WTC11 (cell line): Measurements from ENCODE around the gene GFY. TPM values are rescaled to one million over a fixed set of nuclear protein-coding genes. Genes with fewer than 3 reads are reported as not detected.
A peak's percentile ranks its signal among the peaks of the same experiment; 100 is the strongest.

ENCODE experiments used
- ATF1 ChIP-seq: sonication (generic); formaldehyde crosslinking; IDR thresholded peaks from 2 replicates; pipeline ENCODE4 v1.8.1; 2023; ENCODE audit warnings: mild to moderate bottlenecking, moderate library complexity, missing genetic modification reagents
- EMX1 ChIP-seq: fragments of 250-450 bp; sonication (Bioruptor Pico); IDR thresholded peaks from 2 replicates; pipeline ENCODE4 v1.8.0; 2021; ENCODE audit warnings: mild to moderate bottlenecking
- MXD4 ChIP-seq: fragments of 250-450 bp; sonication (Bioruptor Pico); IDR thresholded peaks from 2 replicates; pipeline ENCODE4 v1.8.0; 2021; ENCODE audit warnings: mild to moderate bottlenecking, moderate library complexity, borderline replicate concordance
- NFATC4 ChIP-seq: fragments of 250-450 bp; sonication (Bioruptor Pico); IDR thresholded peaks from 2 replicates; pipeline ENCODE4 v1.9.0; 2021; ENCODE audit warnings: mild to moderate bottlenecking
- NFE2L1 ChIP-seq: sonication (generic); formaldehyde crosslinking; IDR thresholded peaks from 2 replicates; pipeline ENCODE4 v1.8.1; 2023; ENCODE audit warnings: missing genetic modification reagents
- NFYB ChIP-seq: sonication (generic); formaldehyde crosslinking; conservative IDR thresholded peaks from 2 replicates; pipeline ENCODE4 v1.8.0; 2022; ENCODE audit warnings: low read depth, missing genetic modification reagents
- TCF7 ChIP-seq: sonication (generic); formaldehyde crosslinking; IDR thresholded peaks from 2 replicates; pipeline ENCODE4 v1.8.0; 2022; ENCODE audit warnings: mild to moderate bottlenecking, low read depth, missing genetic modification reagents, moderate library complexity
- total RNA-seq: library from RNA; stranded (reverse); gene quantifications from 3 replicates; pipeline ENCODE4 v1.2.3, GENCODE V29; 2021
- TF ChIP-seq, protein P1 (sequence below): sonication (generic); formaldehyde crosslinking; IDR thresholded peaks from 2 replicates; pipeline ENCODE4 v1.8.0; 2023; ENCODE audit warnings: missing genetic modification reagents, mild to moderate bottlenecking, borderline replicate concordance
- TF ChIP-seq, protein P2 (sequence below): sonication (generic); formaldehyde crosslinking; IDR thresholded peaks from 2 replicates; pipeline ENCODE4 v1.8.1; 2022; ENCODE audit warnings: mild to moderate bottlenecking, moderate library complexity, missing genetic modification reagents
- TF ChIP-seq, protein P3 (sequence below): sonication (generic); formaldehyde crosslinking; IDR thresholded peaks from 2 replicates; pipeline ENCODE4 v1.8.0; 2022; ENCODE audit warnings: missing genetic modification reagents
- TF ChIP-seq, protein P4 (sequence below): sonication (generic); formaldehyde crosslinking; IDR thresholded peaks from 2 replicates; pipeline ENCODE4 v1.8.1; 2023; ENCODE audit warnings: mild to moderate bottlenecking, missing genetic modification reagents, borderline replicate concordance
- TF ChIP-seq, protein P5 (sequence below): sonication (generic); formaldehyde crosslinking; IDR thresholded peaks from 2 replicates; pipeline ENCODE4 v1.8.0; 2022; ENCODE audit warnings: mild to moderate bottlenecking, missing genetic modification reagents

GFY gene
- total RNA-seq, 1 experiment from 2014 or later, result 0.87 TPM

DNA sequence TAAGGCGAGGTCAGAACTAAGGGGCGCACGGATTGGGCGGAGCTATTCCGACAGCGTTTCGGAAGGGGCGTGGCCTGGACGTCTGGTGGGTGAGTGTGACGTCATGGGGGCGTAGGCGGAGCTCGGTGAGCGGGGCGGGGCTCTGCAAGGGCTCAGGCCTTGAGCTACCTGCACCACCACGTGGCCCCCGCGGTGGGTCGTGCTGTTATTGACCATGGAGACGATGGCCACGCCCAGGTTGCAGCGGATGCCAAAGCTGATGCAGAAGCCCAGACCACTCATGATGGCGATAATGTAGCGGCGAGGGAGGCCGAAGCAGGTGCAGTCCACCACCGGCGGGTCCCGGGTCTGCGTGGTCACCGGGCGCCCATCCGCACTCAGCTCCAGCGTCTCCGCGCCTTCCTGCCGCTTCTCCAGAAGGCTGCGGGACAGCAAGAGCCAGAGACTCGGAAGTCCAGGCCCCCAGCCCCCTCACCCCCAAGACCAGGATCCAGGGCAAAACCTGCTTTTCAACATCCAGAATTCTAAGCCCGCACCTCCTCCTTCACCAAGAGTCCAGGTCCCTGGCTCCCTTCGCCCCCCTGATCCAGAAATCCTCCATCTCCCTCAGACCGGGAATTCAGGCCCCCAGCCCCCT lies 11.3 kb downstream of the GFY start (continued):
- TF ChIP-seq, protein P1, sequence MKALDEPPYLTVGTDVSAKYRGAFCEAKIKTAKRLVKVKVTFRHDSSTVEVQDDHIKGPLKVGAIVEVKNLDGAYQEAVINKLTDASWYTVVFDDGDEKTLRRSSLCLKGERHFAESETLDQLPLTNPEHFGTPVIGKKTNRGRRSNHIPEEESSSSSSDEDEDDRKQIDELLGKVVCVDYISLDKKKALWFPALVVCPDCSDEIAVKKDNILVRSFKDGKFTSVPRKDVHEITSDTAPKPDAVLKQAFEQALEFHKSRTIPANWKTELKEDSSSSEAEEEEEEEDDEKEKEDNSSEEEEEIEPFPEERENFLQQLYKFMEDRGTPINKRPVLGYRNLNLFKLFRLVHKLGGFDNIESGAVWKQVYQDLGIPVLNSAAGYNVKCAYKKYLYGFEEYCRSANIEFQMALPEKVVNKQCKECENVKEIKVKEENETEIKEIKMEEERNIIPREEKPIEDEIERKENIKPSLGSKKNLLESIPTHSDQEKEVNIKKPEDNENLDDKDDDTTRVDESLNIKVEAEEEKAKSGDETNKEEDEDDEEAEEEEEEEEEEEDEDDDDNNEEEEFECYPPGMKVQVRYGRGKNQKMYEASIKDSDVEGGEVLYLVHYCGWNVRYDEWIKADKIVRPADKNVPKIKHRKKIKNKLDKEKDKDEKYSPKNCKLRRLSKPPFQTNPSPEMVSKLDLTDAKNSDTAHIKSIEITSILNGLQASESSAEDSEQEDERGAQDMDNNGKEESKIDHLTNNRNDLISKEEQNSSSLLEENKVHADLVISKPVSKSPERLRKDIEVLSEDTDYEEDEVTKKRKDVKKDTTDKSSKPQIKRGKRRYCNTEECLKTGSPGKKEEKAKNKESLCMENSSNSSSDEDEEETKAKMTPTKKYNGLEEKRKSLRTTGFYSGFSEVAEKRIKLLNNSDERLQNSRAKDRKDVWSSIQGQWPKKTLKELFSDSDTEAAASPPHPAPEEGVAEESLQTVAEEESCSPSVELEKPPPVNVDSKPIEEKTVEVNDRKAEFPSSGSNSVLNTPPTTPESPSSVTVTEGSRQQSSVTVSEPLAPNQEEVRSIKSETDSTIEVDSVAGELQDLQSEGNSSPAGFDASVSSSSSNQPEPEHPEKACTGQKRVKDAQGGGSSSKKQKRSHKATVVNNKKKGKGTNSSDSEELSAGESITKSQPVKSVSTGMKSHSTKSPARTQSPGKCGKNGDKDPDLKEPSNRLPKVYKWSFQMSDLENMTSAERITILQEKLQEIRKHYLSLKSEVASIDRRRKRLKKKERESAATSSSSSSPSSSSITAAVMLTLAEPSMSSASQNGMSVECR (CRISPR knock-in tag), result 0 out of 2 replicates have a peak, but pooled peaks have one; percentile 45
- TF ChIP-seq TCF7 (CRISPR knock-in tag), result no peak
- TF ChIP-seq, protein P2, sequence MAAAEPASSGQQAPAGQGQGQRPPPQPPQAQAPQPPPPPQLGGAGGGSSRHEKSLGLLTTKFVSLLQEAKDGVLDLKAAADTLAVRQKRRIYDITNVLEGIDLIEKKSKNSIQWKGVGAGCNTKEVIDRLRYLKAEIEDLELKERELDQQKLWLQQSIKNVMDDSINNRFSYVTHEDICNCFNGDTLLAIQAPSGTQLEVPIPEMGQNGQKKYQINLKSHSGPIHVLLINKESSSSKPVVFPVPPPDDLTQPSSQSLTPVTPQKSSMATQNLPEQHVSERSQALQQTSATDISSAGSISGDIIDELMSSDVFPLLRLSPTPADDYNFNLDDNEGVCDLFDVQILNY (CRISPR knock-in tag), result no peak
- TF ChIP-seq EMX1, result no peak
- no peak for TF ChIP-seq NFATC4
- TF ChIP-seq MXD4 (CRISPR knock-in tag), result no peak
- no peak for TF ChIP-seq NFYB
- TF ChIP-seq, protein P3, sequence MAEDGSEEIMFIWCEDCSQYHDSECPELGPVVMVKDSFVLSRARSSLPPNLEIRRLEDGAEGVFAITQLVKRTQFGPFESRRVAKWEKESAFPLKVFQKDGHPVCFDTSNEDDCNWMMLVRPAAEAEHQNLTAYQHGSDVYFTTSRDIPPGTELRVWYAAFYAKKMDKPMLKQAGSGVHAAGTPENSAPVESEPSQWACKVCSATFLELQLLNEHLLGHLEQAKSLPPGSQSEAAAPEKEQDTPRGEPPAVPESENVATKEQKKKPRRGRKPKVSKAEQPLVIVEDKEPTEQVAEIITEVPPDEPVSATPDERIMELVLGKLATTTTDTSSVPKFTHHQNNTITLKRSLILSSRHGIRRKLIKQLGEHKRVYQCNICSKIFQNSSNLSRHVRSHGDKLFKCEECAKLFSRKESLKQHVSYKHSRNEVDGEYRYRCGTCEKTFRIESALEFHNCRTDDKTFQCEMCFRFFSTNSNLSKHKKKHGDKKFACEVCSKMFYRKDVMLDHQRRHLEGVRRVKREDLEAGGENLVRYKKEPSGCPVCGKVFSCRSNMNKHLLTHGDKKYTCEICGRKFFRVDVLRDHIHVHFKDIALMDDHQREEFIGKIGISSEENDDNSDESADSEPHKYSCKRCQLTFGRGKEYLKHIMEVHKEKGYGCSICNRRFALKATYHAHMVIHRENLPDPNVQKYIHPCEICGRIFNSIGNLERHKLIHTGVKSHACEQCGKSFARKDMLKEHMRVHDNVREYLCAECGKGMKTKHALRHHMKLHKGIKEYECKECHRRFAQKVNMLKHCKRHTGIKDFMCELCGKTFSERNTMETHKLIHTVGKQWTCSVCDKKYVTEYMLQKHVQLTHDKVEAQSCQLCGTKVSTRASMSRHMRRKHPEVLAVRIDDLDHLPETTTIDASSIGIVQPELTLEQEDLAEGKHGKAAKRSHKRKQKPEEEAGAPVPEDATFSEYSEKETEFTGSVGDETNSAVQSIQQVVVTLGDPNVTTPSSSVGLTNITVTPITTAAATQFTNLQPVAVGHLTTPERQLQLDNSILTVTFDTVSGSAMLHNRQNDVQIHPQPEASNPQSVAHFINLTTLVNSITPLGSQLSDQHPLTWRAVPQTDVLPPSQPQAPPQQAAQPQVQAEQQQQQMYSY (CRISPR knock-in tag), result no peak
- no peak for TF ChIP-seq ATF1 (CRISPR knock-in tag)
- TF ChIP-seq, protein P4, sequence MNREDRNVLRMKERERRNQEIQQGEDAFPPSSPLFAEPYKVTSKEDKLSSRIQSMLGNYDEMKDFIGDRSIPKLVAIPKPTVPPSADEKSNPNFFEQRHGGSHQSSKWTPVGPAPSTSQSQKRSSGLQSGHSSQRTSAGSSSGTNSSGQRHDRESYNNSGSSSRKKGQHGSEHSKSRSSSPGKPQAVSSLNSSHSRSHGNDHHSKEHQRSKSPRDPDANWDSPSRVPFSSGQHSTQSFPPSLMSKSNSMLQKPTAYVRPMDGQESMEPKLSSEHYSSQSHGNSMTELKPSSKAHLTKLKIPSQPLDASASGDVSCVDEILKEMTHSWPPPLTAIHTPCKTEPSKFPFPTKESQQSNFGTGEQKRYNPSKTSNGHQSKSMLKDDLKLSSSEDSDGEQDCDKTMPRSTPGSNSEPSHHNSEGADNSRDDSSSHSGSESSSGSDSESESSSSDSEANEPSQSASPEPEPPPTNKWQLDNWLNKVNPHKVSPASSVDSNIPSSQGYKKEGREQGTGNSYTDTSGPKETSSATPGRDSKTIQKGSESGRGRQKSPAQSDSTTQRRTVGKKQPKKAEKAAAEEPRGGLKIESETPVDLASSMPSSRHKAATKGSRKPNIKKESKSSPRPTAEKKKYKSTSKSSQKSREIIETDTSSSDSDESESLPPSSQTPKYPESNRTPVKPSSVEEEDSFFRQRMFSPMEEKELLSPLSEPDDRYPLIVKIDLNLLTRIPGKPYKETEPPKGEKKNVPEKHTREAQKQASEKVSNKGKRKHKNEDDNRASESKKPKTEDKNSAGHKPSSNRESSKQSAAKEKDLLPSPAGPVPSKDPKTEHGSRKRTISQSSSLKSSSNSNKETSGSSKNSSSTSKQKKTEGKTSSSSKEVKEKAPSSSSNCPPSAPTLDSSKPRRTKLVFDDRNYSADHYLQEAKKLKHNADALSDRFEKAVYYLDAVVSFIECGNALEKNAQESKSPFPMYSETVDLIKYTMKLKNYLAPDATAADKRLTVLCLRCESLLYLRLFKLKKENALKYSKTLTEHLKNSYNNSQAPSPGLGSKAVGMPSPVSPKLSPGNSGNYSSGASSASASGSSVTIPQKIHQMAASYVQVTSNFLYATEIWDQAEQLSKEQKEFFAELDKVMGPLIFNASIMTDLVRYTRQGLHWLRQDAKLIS (CRISPR knock-in tag), result no peak
- no peak for TF ChIP-seq NFE2L1
- TF ChIP-seq, protein P5, sequence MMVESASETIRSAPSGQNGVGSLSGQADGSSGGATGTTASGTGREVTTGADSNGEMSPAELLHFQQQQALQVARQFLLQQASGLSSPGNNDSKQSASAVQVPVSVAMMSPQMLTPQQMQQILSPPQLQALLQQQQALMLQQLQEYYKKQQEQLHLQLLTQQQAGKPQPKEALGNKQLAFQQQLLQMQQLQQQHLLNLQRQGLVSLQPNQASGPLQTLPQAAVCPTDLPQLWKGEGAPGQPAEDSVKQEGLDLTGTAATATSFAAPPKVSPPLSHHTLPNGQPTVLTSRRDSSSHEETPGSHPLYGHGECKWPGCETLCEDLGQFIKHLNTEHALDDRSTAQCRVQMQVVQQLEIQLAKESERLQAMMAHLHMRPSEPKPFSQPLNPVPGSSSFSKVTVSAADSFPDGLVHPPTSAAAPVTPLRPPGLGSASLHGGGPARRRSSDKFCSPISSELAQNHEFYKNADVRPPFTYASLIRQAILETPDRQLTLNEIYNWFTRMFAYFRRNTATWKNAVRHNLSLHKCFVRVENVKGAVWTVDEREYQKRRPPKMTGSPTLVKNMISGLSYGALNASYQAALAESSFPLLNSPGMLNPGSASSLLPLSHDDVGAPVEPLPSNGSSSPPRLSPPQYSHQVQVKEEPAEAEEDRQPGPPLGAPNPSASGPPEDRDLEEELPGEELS, result 0 out of 2 replicates have a peak, but pooled peaks have one; percentile 16
